DND-41 (cell line): ENCODE data around the gene ATOX1.

Source experiments
- ATAC-seq: fragments of 200-7000 bp; cut with Tn5 transposase; 3 replicates; pipeline ENCODE4 v1.9.1; 2021; ENCODE audit warnings: low read depth; ENCODE audit not compliant: insufficient read depth
- DNase-seq: peaks from one replicate; pipeline ENCODE4 v3.0.0-alpha.2; 2020
- H2AFZ ChIP-seq: 2 replicates; pipeline ENCODE4 v1.6.0; 2012; ENCODE audit warnings: low read depth, low read length
- H3K27ac ChIP-seq: 2 replicates; pipeline ENCODE4 v1.5.1; 2012; ENCODE audit warnings: low read length, inconsistent platforms
- H3K27me3 ChIP-seq: fragments of 200-600 bp; sonication (generic); 2 replicates; pipeline ENCODE4 v1.6.0; 2012; ENCODE audit warnings: low read length, mild to moderate bottlenecking, inconsistent platforms; ENCODE audit not compliant: insufficient read depth, poor library complexity
- H3K36me3 ChIP-seq: 2 replicates; pipeline ENCODE4 v1.5.1; 2012; ENCODE audit warnings: low read length, inconsistent platforms; ENCODE audit not compliant: insufficient read depth
- H3K4me1 ChIP-seq: 2 replicates; pipeline ENCODE4 v1.5.1; 2012; ENCODE audit warnings: mild to moderate bottlenecking, low read length; ENCODE audit not compliant: insufficient read depth
- H3K4me2 ChIP-seq: 2 replicates; pipeline ENCODE4 v1.6.0; 2012; ENCODE audit warnings: mild to moderate bottlenecking, moderate library complexity, low read length, inconsistent platforms; ENCODE audit not compliant: insufficient read depth
- H3K4me3 ChIP-seq, 2 experiments: fragments of 200-600 bp in 1 of 2; shearing (Covaris generic) in 1 of 2; 2 replicates each; pipeline ENCODE4 v1.5.1; 2012 to 2016; ENCODE audit warnings: inconsistent platforms in 2 of 2, low read length in 2 of 2, mild to moderate bottlenecking in 2 of 2, low read depth in 1 of 2, moderate library complexity in 1 of 2
- H3K79me2 ChIP-seq: 2 replicates; pipeline ENCODE4 v1.6.0; 2012; ENCODE audit warnings: low read length, inconsistent platforms; ENCODE audit not compliant: insufficient read depth
- H3K9ac ChIP-seq: 2 replicates; pipeline ENCODE4 v1.6.0; 2012; ENCODE audit warnings: low read depth, mild to moderate bottlenecking, inconsistent platforms, low read length, moderate library complexity
- H3K9me3 ChIP-seq: 2 replicates; pipeline ENCODE4 v1.5.1; 2012; ENCODE audit warnings: low read length, moderate library complexity, mild to moderate bottlenecking, inconsistent platforms; ENCODE audit not compliant: insufficient read depth, severe bottlenecking
- H4K20me1 ChIP-seq: 2 replicates; pipeline ENCODE4 v1.6.0; 2012; ENCODE audit warnings: low read length; ENCODE audit not compliant: insufficient read depth
- CTCF ChIP-seq: IDR thresholded peaks from 2 replicates; pipeline ENCODE4 v1.5.1; 2012; ENCODE audit warnings: borderline replicate concordance, low read length, moderate library complexity, mild to moderate bottlenecking; ENCODE audit not compliant: poor library complexity, severe bottlenecking; ENCODE audit errors: extremely low read depth
- EZH2 ChIP-seq: IDR thresholded peaks from 3 replicates; pipeline ENCODE4 v1.6.1; 2012; ENCODE audit warnings: borderline replicate concordance, low read depth, mild to moderate bottlenecking, moderate library complexity, low read length, inconsistent platforms; ENCODE audit not compliant: severe bottlenecking

The ATOX1 gene

GRCh38 chr5:151717416-151717815 lies 41.0 kb downstream of the ATOX1 start:
- no peaks in the 10 kb centered on the region for H3K9me3 ChIP-seq
- H3K4me1 ChIP-seq, result no peaks in the 10 kb centered on the region
- H3K4me3 ChIP-seq, result no peak overlapping the region
- H4K20me1 ChIP-seq, result no peaks in the 10 kb centered on the region
- H3K27ac ChIP-seq, result no peak overlapping the region
- H2AFZ ChIP-seq, result no peak overlapping the region
- no peak for DNase-seq
- H3K36me3 ChIP-seq, result no peaks in the 10 kb centered on the region
- H3K79me2 ChIP-seq, result no peaks in the 10 kb centered on the region
- TF ChIP-seq EZH2 (no peak), CTCF (no peak)
- no peak overlapping the region for H3K9ac ChIP-seq
- H3K27me3 ChIP-seq, result no peaks in the 10 kb centered on the region
- H3K4me2 ChIP-seq, result no peak overlapping the region
- no peak for ATAC-seq

GRCh38 chr5:151709109-151709735 lies 49.2 kb downstream of the ATOX1 start:
- H3K79me2 ChIP-seq, result no peaks in the 10 kb centered on the region
- no peak overlapping the region for H3K9ac ChIP-seq
- no peak for ATAC-seq
- H4K20me1 ChIP-seq, result no peaks in the 10 kb centered on the region
- no peak for TF ChIP-seq EZH2
- TF ChIP-seq CTCF, result no peak
- no peak overlapping the region for H2AFZ ChIP-seq
- H3K4me1 ChIP-seq, result no peaks in the 10 kb centered on the region
- no peak overlapping the region for H3K27ac ChIP-seq
- no peak overlapping the region for H3K4me3 ChIP-seq
- H3K4me2 ChIP-seq, result no peak overlapping the region
- no peaks in the 10 kb centered on the region for H3K36me3 ChIP-seq
- no peaks in the 10 kb centered on the region for H3K9me3 ChIP-seq
- H3K27me3 ChIP-seq, result no peaks in the 10 kb centered on the region
- no peak for DNase-seq

- ATAC-seq (no peak), DNase-seq (no peak)
- H3K4me2 ChIP-seq, result no peak overlapping the region
- no peak for TF ChIP-seq CTCF
- no peak for TF ChIP-seq EZH2
- H4K20me1 ChIP-seq, result no peaks in the 10 kb centered on the region; the same call in 1 of the 2 replicates
- H3K36me3 ChIP-seq, result no peaks in the 10 kb centered on the region
- no peak overlapping the region for H3K4me3 ChIP-seq
- H3K27me3 ChIP-seq, result peaks cover 1% of the 10 kb centered on the region
- H3K9ac ChIP-seq, result no peak overlapping the region
- no peaks in the 10 kb centered on the region for H3K4me1 ChIP-seq
- no peak overlapping the region for H3K27ac ChIP-seq
- H3K79me2 ChIP-seq, result no peaks in the 10 kb centered on the region
- no peaks in the 10 kb centered on the region for H3K9me3 ChIP-seq
- H2AFZ ChIP-seq, result no peak overlapping the region
These were observed 50.3 kb downstream of the ATOX1 start for GRCh38 chr5:151708126-151708525.

- no peaks in the 10 kb centered on the region for H3K79me2 ChIP-seq
- H3K4me2 ChIP-seq, result no peak overlapping the region
- no peak overlapping the region for H2AFZ ChIP-seq
- no peaks in the 10 kb centered on the region; the same call in 1 of the 2 replicates for H4K20me1 ChIP-seq
- no peak overlapping the region for H3K9ac ChIP-seq
- TF ChIP-seq EZH2, result no peak
- TF ChIP-seq CTCF, result no peak
- H3K27me3 ChIP-seq, result peaks cover 4% of the 10 kb centered on the region
- H3K9me3 ChIP-seq, result no peaks in the 10 kb centered on the region
- H3K36me3 ChIP-seq, result no peaks in the 10 kb centered on the region
- no peak overlapping the region for H3K27ac ChIP-seq
- H3K4me3 ChIP-seq, result no peak overlapping the region
- no peak for DNase-seq
- ATAC-seq, result no peak
- H3K4me1 ChIP-seq, result no peaks in the 10 kb centered on the region
These were observed 50.9 kb downstream of the ATOX1 start for GRCh38 chr5:151707567-151707966.
